IMR-90 (cell line): ENCODE measurements around the gene GPR37. TPM values are rescaled to one million over a fixed set of nuclear protein-coding genes. Genes with fewer than 3 reads are reported as not detected.

Source experiments
- ATAC-seq: fragments of 200-7000 bp; cut with Tn5 transposase; 2 replicates; pipeline ENCODE4 v1.9.1; 2020; ENCODE audit warnings: low read depth, mild to moderate bottlenecking, moderate library complexity
- BruUV-seq: library from RNA; stranded (reverse); fragments of 400-500 nt; replicated peaks from 2 replicates; lab custom pipeline; 2021; lab: Mats Ljungman, UMichigan
- CTCF ChIA-PET: fragments of 300-600 bp; formaldehyde crosslinking; extraction: SDS; loops from one replicate; lab custom pipeline; 2021; ENCODE audit warnings: antibody characterized with exemption; lab: Yijun Ruan, JAX
- POLR2A ChIA-PET: fragments of 300-600 bp; sonication (Branson Sonifier 250); formaldehyde crosslinking; loops from one replicate; lab custom pipeline; 2022; ENCODE audit warnings: antibody characterized with exemption; ENCODE audit not compliant: unreplicated experiment; lab: Charles Lee
- DNase-seq: peaks from one replicate; pipeline ENCODE4 v3.0.0; 2013
- H2AFZ ChIP-seq: replicated peaks from 2 replicates; pipeline ENCODE3; 2013; ENCODE audit warnings: low read length, mild to moderate bottlenecking; ENCODE audit not compliant: poor library complexity
- H2AK5ac ChIP-seq: 2 replicates; pipeline ENCODE4 v1.6.1; 2013; ENCODE audit warnings: low read depth, low read length, inconsistent platforms
- H2AK9ac ChIP-seq: replicated peaks from 2 replicates; pipeline ENCODE3; 2013; ENCODE audit warnings: mild to moderate bottlenecking, low read depth, low read length, moderate library complexity; ENCODE audit not compliant: poor library complexity
- H2BK120ac ChIP-seq: 2 replicates; pipeline ENCODE4 v1.6.1; 2013; ENCODE audit warnings: low read depth, low read length, inconsistent platforms
- H2BK15ac ChIP-seq: 3 replicates; pipeline ENCODE4 v1.6.1; 2013; ENCODE audit warnings: low read depth, low read length, inconsistent platforms
- H2BK20ac ChIP-seq: 2 replicates; pipeline ENCODE4 v1.6.1; 2013; ENCODE audit warnings: low read depth, mild to moderate bottlenecking, inconsistent platforms, low read length, moderate library complexity
- H2BK5ac ChIP-seq: 2 replicates; pipeline ENCODE4 v1.6.1; 2013; ENCODE audit warnings: mild to moderate bottlenecking, low read depth, low read length, inconsistent platforms; ENCODE audit not compliant: poor library complexity, severe bottlenecking
- H3K14ac ChIP-seq: replicated peaks from 2 replicates; pipeline ENCODE4 v1.6.1; 2013; ENCODE audit warnings: low read depth, low read length, inconsistent platforms
- H3K18ac ChIP-seq: 2 replicates; pipeline ENCODE4 v1.6.1; 2013; ENCODE audit warnings: low read depth, low read length, control low read depth
- H3K23ac ChIP-seq: 2 replicates; pipeline ENCODE4 v1.6.1; 2013; ENCODE audit warnings: low read depth, low read length, inconsistent platforms
- H3K27ac ChIP-seq: 2 replicates; pipeline ENCODE4 v1.5.1; 2013; ENCODE audit warnings: mild to moderate bottlenecking, control low read depth, low read length; ENCODE audit not compliant: insufficient read depth
- H3K27me3 ChIP-seq: 2 replicates; pipeline ENCODE4 v1.6.1; 2013; ENCODE audit warnings: low read length; ENCODE audit not compliant: control insufficient read depth, insufficient read depth
- H3K36me3 ChIP-seq: 2 replicates; pipeline ENCODE4 v1.6.1; 2013; ENCODE audit warnings: low read length, mixed read lengths; ENCODE audit not compliant: control insufficient read depth, insufficient read depth
- H3K4ac ChIP-seq: 2 replicates; pipeline ENCODE4 v1.6.1; 2013; ENCODE audit warnings: low read depth, low read length, inconsistent platforms
- H3K4me1 ChIP-seq: 2 replicates; pipeline ENCODE4 v1.6.1; 2013; ENCODE audit warnings: low read length, mixed read lengths; ENCODE audit not compliant: control insufficient read depth, insufficient read depth
- H3K4me2 ChIP-seq: 2 replicates; pipeline ENCODE4 v1.6.1; 2013; ENCODE audit warnings: low read depth, mild to moderate bottlenecking, control low read depth, low read length, moderate library complexity
- H3K4me3 ChIP-seq: 2 replicates; pipeline ENCODE4 v1.5.1; 2013; ENCODE audit warnings: low read depth, mild to moderate bottlenecking, control low read depth, low read length, moderate library complexity; ENCODE audit not compliant: insufficient read depth
- H3K56ac ChIP-seq: 2 replicates; pipeline ENCODE4 v1.6.1; 2013; ENCODE audit warnings: low read length, inconsistent platforms; ENCODE audit not compliant: insufficient read depth; ENCODE audit errors: extremely low read depth
- H3K79me1 ChIP-seq, 2 experiments: 2 replicates each; pipeline ENCODE4 v1.6.1; 2013; ENCODE audit warnings: low read length in 2 of 2, inconsistent platforms in 1 of 2, low read depth in 1 of 2
- H3K9ac ChIP-seq: 2 replicates; pipeline ENCODE4 v1.6.1; 2013; ENCODE audit warnings: low read depth, low read length, control low read depth
- H3K9me1 ChIP-seq: 2 replicates; pipeline ENCODE4 v1.6.1; 2013; ENCODE audit warnings: low read length, inconsistent platforms; ENCODE audit not compliant: insufficient read depth
- H3K9me3 ChIP-seq: 2 replicates; pipeline ENCODE4 v1.6.1; 2013; ENCODE audit warnings: low read length; ENCODE audit not compliant: control insufficient read depth, insufficient read depth
- H4K20me1 ChIP-seq: 2 replicates; pipeline ENCODE4 v1.6.1; 2013; ENCODE audit warnings: low read length, inconsistent platforms; ENCODE audit not compliant: insufficient read depth
- H4K5ac ChIP-seq: 2 replicates; pipeline ENCODE4 v1.6.1; 2013; ENCODE audit warnings: mild to moderate bottlenecking, low read depth, low read length, control low read depth
- H4K8ac ChIP-seq, 2 experiments: 2 replicates each; pipeline ENCODE4 v1.6.1; 2013; ENCODE audit warnings: low read depth in 2 of 2, low read length in 2 of 2, control low read depth in 1 of 2, inconsistent platforms in 1 of 2
- H4K91ac ChIP-seq: 2 replicates; pipeline ENCODE4 v1.6.1; 2013; ENCODE audit warnings: low read depth, low read length, inconsistent platforms; ENCODE audit not compliant: insufficient read depth
- BHLHE40 ChIP-seq: fragments of 150-350 bp; IDR thresholded peaks from 2 replicates; pipeline ENCODE4 v1.6.1; 2016; ENCODE audit warnings: mild to moderate bottlenecking, low read depth, low read length
- CEBPB ChIP-seq: IDR thresholded peaks from 2 replicates; pipeline ENCODE4 v1.6.1; 2012; ENCODE audit warnings: low read depth, low read length, improper control_type of control experiment
- CHD1 ChIP-seq: IDR thresholded peaks from 2 replicates; pipeline ENCODE4 v1.6.1; 2012; ENCODE audit warnings: low read depth, low read length, improper control_type of control experiment
- MAFK ChIP-seq: IDR thresholded peaks from 2 replicates; pipeline ENCODE4 v1.6.1; 2012; ENCODE audit warnings: low read depth, low read length, improper control_type of control experiment
- MAZ ChIP-seq: IDR thresholded peaks from 2 replicates; pipeline ENCODE4 v1.6.1; 2012; ENCODE audit warnings: low read depth, mild to moderate bottlenecking, low read length, improper control_type of control experiment, moderate library complexity, borderline replicate concordance
- MXI1 ChIP-seq: IDR thresholded peaks from 2 replicates; pipeline ENCODE4 v1.6.1; 2012; ENCODE audit warnings: low read depth, mild to moderate bottlenecking, low read length, moderate library complexity, borderline replicate concordance
- NFE2L2 ChIP-seq: fragments of 150-350 bp; IDR thresholded peaks from 2 replicates; pipeline ENCODE4 v1.6.1; 2016; ENCODE audit warnings: low read depth, mild to moderate bottlenecking, low read length
- POLR2A ChIP-seq: IDR thresholded peaks from 2 replicates; pipeline ENCODE4 v1.6.1; 2012; ENCODE audit warnings: mild to moderate bottlenecking, low read depth, low read length
- RAD21 ChIP-seq: IDR thresholded peaks from 2 replicates; pipeline ENCODE4 v1.6.1; 2012; ENCODE audit warnings: low read length, improper control_type of control experiment
- RCOR1 ChIP-seq: IDR thresholded peaks from 2 replicates; pipeline ENCODE4 v1.6.1; 2012; ENCODE audit warnings: mild to moderate bottlenecking, low read length, improper control_type of control experiment; ENCODE audit not compliant: insufficient replicate concordance
- SMC3 ChIP-seq: fragments of 150-350 bp; IDR thresholded peaks from 2 replicates; pipeline ENCODE4 v1.6.1; 2016; ENCODE audit warnings: low read depth, mild to moderate bottlenecking, antibody characterized with exemption, low read length, moderate library complexity
- WGBS, 2 experiments: methylation state at CpG; one replicate each; pipeline versions ENCODE4 v1.1.5 to v1.1.7; 2013; ENCODE audit warnings: missing lambda C conversion rate in 2 of 2; ENCODE audit not compliant: insufficient read length in 1 of 2; ENCODE audit errors: extremely low coverage in 2 of 2; 5-methylcytosine and 5-hydroxymethylcytosine counted together
- dilution Hi-C: fragments of 300-500 bp; cut with HindIII; formaldehyde crosslinking; loops from one replicate; pipeline ENCODE4 v1.14.3; 2018; ENCODE audit warnings: low sequenced_read_pairs; ENCODE audit not compliant: unreplicated experiment
- in situ Hi-C: fragments of 300-500 bp; cut with MboI; formaldehyde crosslinking; loops from 3 replicates; pipeline ENCODE4 v1.14.3; 2019; ENCODE audit warnings: low sequenced_read_pairs, inconsistent platforms, mixed read lengths
- intact Hi-C: fragments of 100-400 bp; cut with micrococcal nuclease; formaldehyde crosslinking; loops from 2 replicates; pipeline ENCODE4 v1.10.0; 2022
- polyA plus RNA-seq, 3 experiments: library from polyadenylated mRNA; depleted of rRNA; stranded (reverse); fragments of >200 nt; gene quantifications; 2 replicates each; pipeline ENCODE4 v1.2.3, GENCODE V29; 2012; ENCODE audit warnings: low replicate concordance in 1 of 3
- total RNA-seq: library from RNA; depleted of rRNA; stranded (reverse); fragments of >200 nt; gene quantifications from 2 replicates; pipeline ENCODE4 v1.2.3, GENCODE V29; 2012
- TF ChIP-seq, protein P1 (sequence below): fragments of 150-350 bp; IDR thresholded peaks from 2 replicates; pipeline ENCODE4 v1.6.1; 2017; ENCODE audit warnings: mild to moderate bottlenecking, antibody characterized with exemption, low read length, low read depth
- TF ChIP-seq, protein P2 (sequence below): fragments of 150-350 bp; IDR thresholded peaks from 2 replicates; pipeline ENCODE4 v1.6.1; 2016; ENCODE audit warnings: low read depth, mild to moderate bottlenecking, low read length, moderate library complexity, borderline replicate concordance

The GPR37 gene
- total and polyA plus RNA-seq, 2 of the 4 experiments (the other 2 are of a cell fraction) = 4.6 to 9.3 TPM

DNA sequence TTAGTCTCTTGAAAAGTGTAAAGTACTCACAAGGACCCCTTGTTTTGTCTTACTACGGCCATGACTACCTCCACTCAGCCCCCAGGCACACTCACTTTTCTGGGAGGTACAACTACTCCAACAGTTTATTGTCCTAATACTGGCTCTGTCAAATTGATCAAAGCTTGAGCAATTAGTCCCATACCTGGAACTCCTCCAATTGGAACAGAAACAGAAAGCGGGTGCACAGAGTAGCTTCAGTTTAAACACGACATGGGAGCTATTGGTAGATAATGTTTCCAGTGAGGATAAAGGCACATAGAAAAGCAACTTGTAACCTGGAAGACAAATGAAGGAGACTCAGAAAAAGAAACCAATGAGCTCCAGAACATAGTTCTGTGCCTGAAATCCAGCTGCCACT lies 7.7 kb upstream of the GPR37 start:
- Histone ChIP-seq H3K9me1 (no peaks in the 10 kb centered on the region), H4K20me1 (no peaks in the 10 kb centered on the region), H3K9me3 (no peaks in the 10 kb centered on the region), H2BK120ac (no peak overlapping the region), H3K4ac (no peak overlapping the region), H4K91ac (no peak overlapping the region), H2AFZ (no peak overlapping the region), H3K14ac (no peak overlapping the region), H3K56ac (no peak overlapping the region), H3K4me2 (no peak overlapping the region), H3K36me3 (no peaks in the 10 kb centered on the region), H3K18ac (no peak overlapping the region), H3K9ac (no peak overlapping the region), H2BK15ac (no peak overlapping the region), H4K8ac (no peak overlapping the region), H3K4me3 (no peak overlapping the region), H3K27ac (no peak overlapping the region), H4K5ac (no peak overlapping the region), H3K23ac (no peak overlapping the region), H3K27me3 (no peaks in the 10 kb centered on the region), H3K79me1 (no peaks in the 10 kb centered on the region), H2AK9ac (no peak overlapping the region), H2AK5ac (no peak overlapping the region), H2BK5ac (no peak overlapping the region), H2BK20ac (no peak overlapping the region), H3K4me1 (0 out of 2 replicates have a peak, but pooled peaks cover 2% of the 10 kb centered on the region)
- no CpG with 5 or more reads among the region's 3 CpGs for whole genome bisulfite sequencing, 2 experiments
- no TSS peak for BruUV-seq
- intact Hi-C loops = no loop called here
- POLR2A ChIA-PET = no interaction called here
- in situ Hi-C loops = no loop called here
- dilution Hi-C loops = no loop called here
- DNase-seq = no peak
- TF ChIP-seq BHLHE40 (no peak), RCOR1 (no peak), NFE2L2 (no peak), MAZ (no peak), MAFK (no peak), SMC3 (no peak), CEBPB (no peak), POLR2A (no peak), CHD1 (no peak), MXI1 (no peak), RAD21 (no peak)
- TF ChIP-seq, protein P1, sequence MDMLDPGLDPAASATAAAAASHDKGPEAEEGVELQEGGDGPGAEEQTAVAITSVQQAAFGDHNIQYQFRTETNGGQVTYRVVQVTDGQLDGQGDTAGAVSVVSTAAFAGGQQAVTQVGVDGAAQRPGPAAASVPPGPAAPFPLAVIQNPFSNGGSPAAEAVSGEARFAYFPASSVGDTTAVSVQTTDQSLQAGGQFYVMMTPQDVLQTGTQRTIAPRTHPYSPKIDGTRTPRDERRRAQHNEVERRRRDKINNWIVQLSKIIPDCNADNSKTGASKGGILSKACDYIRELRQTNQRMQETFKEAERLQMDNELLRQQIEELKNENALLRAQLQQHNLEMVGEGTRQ = no peak
- TF ChIP-seq, protein P2, sequence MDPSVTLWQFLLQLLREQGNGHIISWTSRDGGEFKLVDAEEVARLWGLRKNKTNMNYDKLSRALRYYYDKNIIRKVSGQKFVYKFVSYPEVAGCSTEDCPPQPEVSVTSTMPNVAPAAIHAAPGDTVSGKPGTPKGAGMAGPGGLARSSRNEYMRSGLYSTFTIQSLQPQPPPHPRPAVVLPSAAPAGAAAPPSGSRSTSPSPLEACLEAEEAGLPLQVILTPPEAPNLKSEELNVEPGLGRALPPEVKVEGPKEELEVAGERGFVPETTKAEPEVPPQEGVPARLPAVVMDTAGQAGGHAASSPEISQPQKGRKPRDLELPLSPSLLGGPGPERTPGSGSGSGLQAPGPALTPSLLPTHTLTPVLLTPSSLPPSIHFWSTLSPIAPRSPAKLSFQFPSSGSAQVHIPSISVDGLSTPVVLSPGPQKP = no peak
- CTCF ChIA-PET = interaction anchor here (0.7 to 1.2 kb wide), 2 partner anchors 12 to 34 kb away, joined by 3 read pairs; no protein-coding TSS in a partner anchor
- ATAC-seq = no peak
